Measurements from ENCODE around the gene PLP2.
"Not testable (repeated sequence)": the region's sequence is repeated elsewhere in the genome, so short reads cannot be mapped to it uniquely, and the experiment has no call there.

The PLP2 gene

GRCh38 chrX:49163555-49164419 lies 7.9 kb upstream of the PLP2 start:
- DNase-seq: peak; percentile 78

- no peak for DNase-seq
These were observed 6.9 kb upstream of the PLP2 start for GRCh38 chrX:49164589-49165360.

- peak; percentile 63 for DNase-seq
These were observed 5.5 kb upstream of the PLP2 start for GRCh38 chrX:49165901-49166881.

GRCh38 chrX:49166914-49167739 lies 4.6 kb upstream of the PLP2 start:
- DNase-seq: peak; percentile 83

- DNase-seq: no peak
These were observed 4.0 kb upstream of the PLP2 start for GRCh38 chrX:49167740-49168108.

- DNase-seq: peak; percentile 44
These were observed 632 bp downstream of the PLP2 start for GRCh38 chrX:49172280-49172780.

- DNase-seq: not testable (repeated sequence)
These were observed 1.8 kb downstream of the PLP2 start for GRCh38 chrX:49173544-49173943.

- DNase-seq: no peak
These were observed 3.0 kb downstream of the PLP2 start for GRCh38 chrX:49174723-49175122.

GRCh38 chrX:49175435-49176274 lies 4.0 kb downstream of the PLP2 start:
- no peak for DNase-seq

GRCh38 chrX:49176421-49177326 lies 5.0 kb downstream of the PLP2 start:
- no peak for DNase-seq

GRCh38 chrX:49177338-49177833 lies 5.7 kb downstream of the PLP2 start:
- no peak for DNase-seq

- DNase-seq: no peak
These were observed 6.3 kb downstream of the PLP2 start for GRCh38 chrX:49177873-49178480.

- no peak for DNase-seq
These were observed 6.8 kb downstream of the PLP2 start for GRCh38 chrX:49178537-49178936.

- no peak for DNase-seq
These were observed 7.7 kb downstream of the PLP2 start for GRCh38 chrX:49179358-49179757.

GRCh38 chrX:49183701-49184281 lies 12.1 kb downstream of the PLP2 start:
- DNase-seq: no peak

- peak; percentile 89 for DNase-seq
These were observed 12.9 kb downstream of the PLP2 start for GRCh38 chrX:49184294-49185281.

Measured in fibroblast of skin of back (primary cell).